H1 (cell line): ENCODE data around the gene RYR3. TPM values are rescaled to one million over a fixed set of nuclear protein-coding genes. Genes with fewer than 3 reads are reported as not detected.

Experiments used
- CTCF ChIA-PET: fragments of 300-600 bp; sonication (Branson Sonifier 250); formaldehyde crosslinking; loops from one replicate; lab custom pipeline; 2021; ENCODE audit not compliant: partially characterized antibody; lab: Charles Lee
- POLR2A ChIA-PET: fragments of 300-600 bp; sonication (Branson Sonifier 250); formaldehyde crosslinking; loops from one replicate; lab custom pipeline; 2021; ENCODE audit warnings: inconsistent platforms; ENCODE audit not compliant: partially characterized antibody; lab: Charles Lee
- DNase-seq, 2 experiments: peaks; one replicate each; pipeline versions ENCODE4 v3.0.0 to v3.0.0-alpha.2; 2010 to 2022; ENCODE audit warnings: low spot score in 2 of 2, low read depth in 1 of 2, mixed read lengths in 1 of 2
- FAIRE-seq: peaks from 2 replicates; lab custom pipeline; 2011; peaks lifted over from hg19 to GRCh38; lab: Jason Lieb, UNC
- H2AFZ ChIP-seq: 2 replicates; pipeline ENCODE4 v1.8.1; 2012; ENCODE audit warnings: low read length, inconsistent platforms
- H2AK5ac ChIP-seq: 2 replicates; pipeline ENCODE4 v1.6.1; 2013; ENCODE audit warnings: low read depth, low read length
- H2BK120ac ChIP-seq: replicated peaks from 2 replicates; pipeline ENCODE3; 2013; ENCODE audit warnings: low read depth, low read length, inconsistent platforms
- H2BK12ac ChIP-seq: 2 replicates; pipeline ENCODE4 v1.6.1; 2013; ENCODE audit warnings: low read depth, low read length
- H2BK15ac ChIP-seq: 2 replicates; pipeline ENCODE4 v1.6.1; 2013; ENCODE audit warnings: low read length
- H2BK20ac ChIP-seq: 2 replicates; pipeline ENCODE4 v1.6.1; 2013; ENCODE audit warnings: low read length
- H2BK5ac ChIP-seq: 2 replicates; pipeline ENCODE4 v1.6.1; 2013; ENCODE audit warnings: low read depth, low read length
- H3K14ac ChIP-seq: 2 replicates; pipeline ENCODE4 v1.6.1; 2013; ENCODE audit warnings: inconsistent platforms; ENCODE audit not compliant: insufficient read length
- H3K18ac ChIP-seq: 2 replicates; pipeline ENCODE4 v1.6.1; 2013; ENCODE audit warnings: low read length; ENCODE audit errors: extremely low read depth
- H3K23ac ChIP-seq: 2 replicates; pipeline ENCODE4 v1.6.1; 2013; ENCODE audit warnings: inconsistent platforms; ENCODE audit not compliant: insufficient read length
- H3K23me2 ChIP-seq: 2 replicates; pipeline ENCODE4 v1.6.1; 2013; ENCODE audit warnings: low read depth, low read length
- H3K27ac ChIP-seq: 2 replicates; pipeline ENCODE4 v1.6.1; 2011; ENCODE audit warnings: low read depth, low read length, inconsistent platforms
- H3K27me3 ChIP-seq, 4 experiments: replicated peaks in 1 of 4; 1 replicate in 1 of 4; 2 replicates in 3 of 4; pipeline versions ENCODE4 v1.6.1 to v1.8.1; 2011 to 2013; ENCODE audit warnings: low read length in 3 of 4, mild to moderate bottlenecking in 3 of 4, inconsistent platforms in 2 of 4, mixed read lengths in 2 of 4, moderate library complexity in 1 of 4; ENCODE audit not compliant: control insufficient read depth in 3 of 4, insufficient read depth in 3 of 4; ENCODE audit errors: extremely low read depth in 1 of 4
- H3K36me3 ChIP-seq, 4 experiments: 2 replicates each; pipeline versions ENCODE4 v1.6.1 to v1.8.1; 2011 to 2013; ENCODE audit warnings: mild to moderate bottlenecking in 4 of 4, low read length in 3 of 4, moderate library complexity in 2 of 4, control low read depth in 1 of 4, inconsistent platforms in 1 of 4; ENCODE audit not compliant: insufficient read depth in 4 of 4, control insufficient read depth in 2 of 4
- H3K4ac ChIP-seq: replicated peaks from 2 replicates; pipeline ENCODE3; 2013; ENCODE audit warnings: low read length, low read depth, mixed read lengths, inconsistent platforms; ENCODE audit not compliant: insufficient read length
- H3K4me1 ChIP-seq, 4 experiments: replicated peaks in 1 of 4; 1 replicate in 1 of 4; 2 replicates in 3 of 4; pipeline versions ENCODE4 v1.6.1 to v1.8.1; 2011 to 2013; ENCODE audit warnings: low read length in 3 of 4, inconsistent platforms in 2 of 4, mixed read lengths in 1 of 4; ENCODE audit not compliant: insufficient read depth in 4 of 4, control insufficient read depth in 3 of 4
- H3K4me2 ChIP-seq, 2 experiments: 2 replicates each; pipeline versions ENCODE4 v1.6.1 to v1.8.1; 2011 to 2013; ENCODE audit warnings: low read depth in 2 of 2, low read length in 2 of 2, control low read depth in 1 of 2, inconsistent platforms in 1 of 2, mild to moderate bottlenecking in 1 of 2; ENCODE audit not compliant: insufficient read depth in 1 of 2
- H3K4me3 ChIP-seq, 4 experiments: fragments of 200-600, 300-600 bp in 1 of 4; sonication (generic), shearing (Covaris generic), sonication (Bioruptor Twin) in 1 of 4; 2 replicates each; pipeline versions ENCODE4 v1.5.1 to v1.8.1; 2011 to 2016; ENCODE audit warnings: low read length in 4 of 4, low read depth in 3 of 4, control low read depth in 2 of 4, inconsistent platforms in 2 of 4, mild to moderate bottlenecking in 2 of 4, mixed read lengths in 1 of 4, moderate library complexity in 1 of 4; ENCODE audit not compliant: insufficient read depth in 2 of 4; ENCODE audit errors: extremely low read depth in 1 of 4
- H3K56ac ChIP-seq: replicated peaks from 2 replicates; pipeline ENCODE3; 2013; ENCODE audit warnings: low read depth, mild to moderate bottlenecking, mixed read lengths, low read length, inconsistent platforms; ENCODE audit not compliant: insufficient read length
- H3K79me1 ChIP-seq: 2 replicates; pipeline ENCODE4 v1.6.1; 2013; ENCODE audit warnings: low read depth, low read length, control low read depth
- H3K79me2 ChIP-seq, 2 experiments: 2 replicates each; pipeline versions ENCODE4 v1.6.1 to v1.8.1; 2012 to 2013; ENCODE audit warnings: low read length in 2 of 2, mild to moderate bottlenecking in 2 of 2, inconsistent platforms in 1 of 2; ENCODE audit not compliant: insufficient read depth in 2 of 2, control insufficient read depth in 1 of 2
- H3K9ac ChIP-seq, 4 experiments: replicated peaks in 1 of 4; 1 replicate in 1 of 4; 2 replicates in 3 of 4; pipeline versions ENCODE4 v1.6.1 to v1.8.1; 2011 to 2013; ENCODE audit warnings: low read depth in 3 of 4, low read length in 3 of 4, control low read depth in 2 of 4, mild to moderate bottlenecking in 2 of 4, moderate library complexity in 2 of 4, inconsistent platforms in 1 of 4; ENCODE audit errors: extremely low read depth in 1 of 4
- H3K9me3 ChIP-seq, 2 experiments: 2 replicates each; pipeline versions ENCODE4 v1.6.1 to v1.8.1; 2012 to 2013; ENCODE audit warnings: mild to moderate bottlenecking in 2 of 2, moderate library complexity in 2 of 2, control low read depth in 1 of 2, inconsistent platforms in 1 of 2, low read depth in 1 of 2, low read length in 1 of 2, mixed read lengths in 1 of 2; ENCODE audit not compliant: insufficient read depth in 2 of 2
- H4K20me1 ChIP-seq, 2 experiments: replicated peaks in 1 of 2; 2 replicates each; pipeline versions ENCODE3 to v1.8.1; 2011 to 2013; ENCODE audit warnings: inconsistent platforms in 2 of 2, low read length in 2 of 2, mild to moderate bottlenecking in 1 of 2; ENCODE audit not compliant: insufficient read depth in 2 of 2, control insufficient read depth in 1 of 2
- H4K5ac ChIP-seq: 2 replicates; pipeline ENCODE4 v1.6.1; 2013; ENCODE audit warnings: low read length, low read depth, mixed read lengths, inconsistent platforms; ENCODE audit not compliant: insufficient read length
- H4K8ac ChIP-seq: 2 replicates; pipeline ENCODE4 v1.8.0; 2013; ENCODE audit warnings: mild to moderate bottlenecking, moderate library complexity, low read length, inconsistent platforms; ENCODE audit not compliant: insufficient read depth; ENCODE audit errors: extremely low read depth
- H4K91ac ChIP-seq: replicated peaks from 2 replicates; pipeline ENCODE3; 2013; ENCODE audit warnings: low read length, mixed read lengths, inconsistent platforms; ENCODE audit not compliant: insufficient read length
- BRCA1 ChIP-seq: IDR thresholded peaks from 2 replicates; pipeline ENCODE4 v1.6.1; 2012; ENCODE audit warnings: low read depth, low read length, improper control_type of control experiment
- CBX8 ChIP-seq: fragments of 300-800, 300-1000 bp; sonication (generic); IDR thresholded peaks from 2 replicates; pipeline ENCODE4 v1.7.1; 2016; ENCODE audit warnings: low read depth, low read length, borderline replicate concordance
- CTBP2 ChIP-seq: IDR thresholded peaks from 2 replicates; pipeline ENCODE4 v1.7.0; 2011; ENCODE audit warnings: borderline replicate concordance, mild to moderate bottlenecking, moderate library complexity, mixed read lengths, low read length; ENCODE audit not compliant: insufficient read depth, insufficient read length
- EZH2 ChIP-seq: fragments of 200-600 bp; sonication (generic); IDR thresholded peaks from 2 replicates; pipeline ENCODE4 v1.7.1; 2012; ENCODE audit warnings: low read depth, mild to moderate bottlenecking, moderate library complexity, low read length, inconsistent platforms; ENCODE audit not compliant: severe bottlenecking
- FOSL1 ChIP-seq: IDR thresholded peaks from 2 replicates; pipeline ENCODE4 v1.6.1; 2011; ENCODE audit warnings: mild to moderate bottlenecking, low read depth, low read length, moderate library complexity; ENCODE audit not compliant: insufficient read depth
- HDAC2 ChIP-seq, 2 experiments: fragments of 300-600 bp in 1 of 2; sonication (generic) in 1 of 2; IDR thresholded peaks; 2 replicates each; pipeline ENCODE4 v1.6.1; 2011 to 2012; ENCODE audit warnings: low read depth in 2 of 2, low read length in 2 of 2, mild to moderate bottlenecking in 2 of 2, moderate library complexity in 2 of 2, borderline replicate concordance in 1 of 2, inconsistent platforms in 1 of 2
- JUND ChIP-seq: IDR thresholded peaks from 2 replicates; pipeline ENCODE4 v1.6.1; 2011; ENCODE audit warnings: mild to moderate bottlenecking, improper control_type of control experiment, low read length
- NANOG ChIP-seq: IDR thresholded peaks from 2 replicates; pipeline ENCODE4 v1.6.1; 2011; ENCODE audit warnings: low read length, low read depth, mild to moderate bottlenecking, inconsistent platforms; ENCODE audit not compliant: insufficient read depth, poor library complexity, severe bottlenecking
- RNF2 ChIP-seq: fragments of 200-900, 300-1000 bp; sonication (generic); IDR thresholded peaks from 2 replicates; pipeline ENCODE4 v1.7.1; 2016; ENCODE audit warnings: borderline replicate concordance, low read depth, mild to moderate bottlenecking, antibody characterized with exemption, low read length; ENCODE audit not compliant: poor library complexity, severe bottlenecking; ENCODE audit errors: missing control alignments
- RXRA ChIP-seq: IDR thresholded peaks from 2 replicates; pipeline ENCODE4 v1.6.1; 2011; ENCODE audit warnings: low read depth, mild to moderate bottlenecking, low read length, moderate library complexity; ENCODE audit not compliant: insufficient read depth
- SIN3A ChIP-seq, 2 experiments: IDR thresholded peaks in 1 of 2; conservative IDR thresholded peaks in 1 of 2; 2 replicates each; pipeline ENCODE4 v1.6.1; 2011 to 2012; ENCODE audit warnings: low read length in 2 of 2, improper control_type of control experiment in 1 of 2, low read depth in 1 of 2, mild to moderate bottlenecking in 1 of 2
- SIRT6 ChIP-seq: IDR thresholded peaks from one replicate; pipeline ENCODE4 v1.7.1; 2012; ENCODE audit warnings: low read length, inconsistent platforms
- TEAD4 ChIP-seq: IDR thresholded peaks from 2 replicates; pipeline ENCODE4 v1.6.1; 2012; ENCODE audit warnings: low read depth, low read length, inconsistent platforms, mixed read lengths
- WGBS, 2 experiments: shearing (Covaris generic) in 1 of 2; methylation state at CpG; one replicate each; pipeline versions ENCODE4 v1.1.6 to v1.1.7; 2013 to 2015; ENCODE audit warnings: low lambda C conversion rate in 2 of 2, mixed read lengths in 2 of 2, inconsistent platforms in 1 of 2, low coverage in 1 of 2, missing lambda C conversion rate in 1 of 2; ENCODE audit not compliant: insufficient replicate concordance in 2 of 2, insufficient coverage in 1 of 2, insufficient read length in 1 of 2; ENCODE audit errors: extremely low coverage in 1 of 2, missing lambda C conversion rate in 1 of 2; 5-methylcytosine and 5-hydroxymethylcytosine counted together
- polyA plus RNA-seq, 7 experiments: library from polyadenylated mRNA; depleted of rRNA in 3 of 7; stranded (reverse) in 5 of 7; unstranded in 2 of 7; fragments of >200 nt in 5 of 7; fragments of 200-250 nt in 2 of 7; gene quantifications; 1 replicate in 5 of 7; 2 replicates in 1 of 7; 4 replicates in 1 of 7; pipeline versions ENCODE4 v1.2.1 to v1.2.3, GENCODE V29; 2011 to 2013; ENCODE audit warnings: missing spikeins in 2 of 7, mixed read lengths in 2 of 7
- total RNA-seq: library from RNA; stranded (reverse); fragmentation: NEBNext Ultra II Directional; extraction: Animal tissue kit (Norgen Biotek cat#: 25700); gene quantifications from 2 replicates; pipeline ENCODE4 v1.2.1, GENCODE V29; 2021

RYR3 gene
- total and polyA plus RNA-seq, 2 of the 8 experiments (the other 6 are each of a cell fraction or from before 2014, with no cell fraction given), result 0.33 to 3.4 TPM

DNA sequence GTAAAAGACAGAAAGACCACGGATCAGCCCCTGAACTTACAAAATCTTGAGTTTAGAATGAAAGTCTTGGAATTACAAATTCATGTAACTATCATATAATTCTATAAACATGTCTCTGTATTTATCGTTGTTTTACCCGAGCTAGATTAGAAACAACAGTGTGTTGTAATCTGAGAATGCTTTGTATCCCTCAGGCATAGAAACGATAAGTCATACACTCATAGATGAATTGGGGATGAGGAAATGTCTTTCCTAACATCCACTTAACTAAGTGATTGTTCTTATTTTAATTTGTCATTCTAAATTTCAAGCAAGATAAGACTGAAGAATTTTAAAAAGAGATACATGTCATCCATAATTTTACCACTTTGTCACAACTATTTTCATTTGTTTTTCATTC is 165.3 kb downstream of the RYR3 start:
- no peak overlapping the region for H2AFZ ChIP-seq
- H3K79me1 ChIP-seq, result no peaks in the 10 kb centered on the region
- CTCF ChIA-PET, result no interaction called here
- no peak overlapping the region for H2AK5ac ChIP-seq
- DNase-seq (no peak), FAIRE-seq (no peak)
- no peak overlapping the region for H3K23ac ChIP-seq
- H2BK12ac ChIP-seq, result no peak overlapping the region
- no peaks in the 10 kb centered on the region for H3K4me1 ChIP-seq
- peaks cover 0 to under 1% (median 0%) of the 10 kb centered on the region in 4 experiments; a peak in 1 of 7 replicates for H3K27me3 ChIP-seq
- H4K8ac ChIP-seq, result no peak overlapping the region
- H3K4ac ChIP-seq, result no peak overlapping the region
- H3K18ac ChIP-seq, result no peak overlapping the region
- H3K4me2 ChIP-seq, result no peak overlapping the region
- no peak overlapping the region for H2BK20ac ChIP-seq
- H3K23me2 ChIP-seq, result no peaks in the 10 kb centered on the region
- H2BK5ac ChIP-seq, result no peak overlapping the region
- no peak overlapping the region for H2BK15ac ChIP-seq
- H4K91ac ChIP-seq, result no peak overlapping the region
- H3K9ac ChIP-seq, result no peak overlapping the region
- H4K20me1 ChIP-seq, result no peaks in the 10 kb centered on the region
- H3K56ac ChIP-seq, result no peak overlapping the region
- no peak overlapping the region for H3K4me3 ChIP-seq
- H3K27ac ChIP-seq, result no peak overlapping the region
- H3K14ac ChIP-seq, result no peak overlapping the region
- POLR2A ChIA-PET, result no interaction called here
- H3K9me3 ChIP-seq, result peaks cover 4 to 10% of the 10 kb centered on the region in 2 experiments; a peak in 3 of 4 replicates
- WGBS, 2 experiments, result 94% methylated on average over 4 of the region's 4 CpGs; no CpG with 5 or more reads in 1 of the 2 experiments
- H4K5ac ChIP-seq, result no peak overlapping the region
- H3K79me2 ChIP-seq, result no peaks in the 10 kb centered on the region
- no peaks in the 10 kb centered on the region for H3K36me3 ChIP-seq
- no peak overlapping the region for H2BK120ac ChIP-seq
- TF ChIP-seq RXRA (no peak), NANOG (no peak), FOSL1 (no peak), EZH2 (no peak), JUND (no peak), SIRT6 (no peak), CTBP2 (no peak), TEAD4 (no peak), SIN3A (conservative IDR thresholded peaks at IDR 0.05 in 1 of 2, IDR thresholded peaks at IDR 0.05 in 1 of 2; ENCODE audit: low read depth in 1 of 2, low read length in 2 of 2) (no peak), HDAC2 (IDR thresholded peaks at IDR 0.05; ENCODE audit: borderline replicate concordance in 1 of 2, low read depth in 2 of 2, low read length in 2 of 2) (no peak), RNF2 (no peak), BRCA1 (no peak), CBX8 (no peak)
